ENCODE data around the gene CTNND1. TPM values are rescaled to one million over a fixed set of nuclear protein-coding genes. Genes with fewer than 3 reads are reported as not detected.

CTNND1 gene
- total RNA-seq, 1 donor from 2014 or later: 69.5 TPM

DNA sequence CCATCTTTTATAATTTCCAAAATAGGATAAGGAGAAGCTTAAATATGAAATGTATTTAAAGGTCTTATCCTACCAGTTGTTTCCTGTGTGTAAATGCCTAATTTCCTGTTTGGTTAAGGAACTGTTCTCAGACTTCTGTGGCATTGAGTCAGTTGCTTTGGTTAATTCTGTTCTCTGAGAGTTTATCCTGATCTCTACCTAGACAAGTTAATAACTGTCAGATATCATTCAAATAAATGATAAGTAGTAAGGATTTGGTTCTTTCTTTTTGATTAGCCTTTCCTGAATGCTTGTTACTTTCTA lies 39.5 kb downstream of the CTNND1 start:
- H3K36me3 ChIP-seq: peaks cover 67 to 70% of the 10 kb centered on the region in 2 donors
- no peaks in the 10 kb centered on the region for H3K27me3 ChIP-seq
- H3K4me3 ChIP-seq: no peak overlapping the region
- no peaks in the 10 kb centered on the region for H3K9me3 ChIP-seq
- intact Hi-C loops (cut with DNase I): loop anchor here (2.0 to 10.0 kb wide), 3 partner anchors 38 to 236 kb away; partner anchors contain the start of genes MED19, TMX2 and UBE2L6
- no peak overlapping the region for H3K27ac ChIP-seq
- DNase-seq (ENCODE audit: low spot score in 2 of 2): no peak
- TF ChIP-seq, protein P1, sequence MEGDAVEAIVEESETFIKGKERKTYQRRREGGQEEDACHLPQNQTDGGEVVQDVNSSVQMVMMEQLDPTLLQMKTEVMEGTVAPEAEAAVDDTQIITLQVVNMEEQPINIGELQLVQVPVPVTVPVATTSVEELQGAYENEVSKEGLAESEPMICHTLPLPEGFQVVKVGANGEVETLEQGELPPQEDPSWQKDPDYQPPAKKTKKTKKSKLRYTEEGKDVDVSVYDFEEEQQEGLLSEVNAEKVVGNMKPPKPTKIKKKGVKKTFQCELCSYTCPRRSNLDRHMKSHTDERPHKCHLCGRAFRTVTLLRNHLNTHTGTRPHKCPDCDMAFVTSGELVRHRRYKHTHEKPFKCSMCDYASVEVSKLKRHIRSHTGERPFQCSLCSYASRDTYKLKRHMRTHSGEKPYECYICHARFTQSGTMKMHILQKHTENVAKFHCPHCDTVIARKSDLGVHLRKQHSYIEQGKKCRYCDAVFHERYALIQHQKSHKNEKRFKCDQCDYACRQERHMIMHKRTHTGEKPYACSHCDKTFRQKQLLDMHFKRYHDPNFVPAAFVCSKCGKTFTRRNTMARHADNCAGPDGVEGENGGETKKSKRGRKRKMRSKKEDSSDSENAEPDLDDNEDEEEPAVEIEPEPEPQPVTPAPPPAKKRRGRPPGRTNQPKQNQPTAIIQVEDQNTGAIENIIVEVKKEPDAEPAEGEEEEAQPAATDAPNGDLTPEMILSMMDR (IDR thresholded peaks at IDR 0.05): no peak
- peaks cover 3 to 10% of the 10 kb centered on the region in 2 donors for H3K4me1 ChIP-seq

DNA sequence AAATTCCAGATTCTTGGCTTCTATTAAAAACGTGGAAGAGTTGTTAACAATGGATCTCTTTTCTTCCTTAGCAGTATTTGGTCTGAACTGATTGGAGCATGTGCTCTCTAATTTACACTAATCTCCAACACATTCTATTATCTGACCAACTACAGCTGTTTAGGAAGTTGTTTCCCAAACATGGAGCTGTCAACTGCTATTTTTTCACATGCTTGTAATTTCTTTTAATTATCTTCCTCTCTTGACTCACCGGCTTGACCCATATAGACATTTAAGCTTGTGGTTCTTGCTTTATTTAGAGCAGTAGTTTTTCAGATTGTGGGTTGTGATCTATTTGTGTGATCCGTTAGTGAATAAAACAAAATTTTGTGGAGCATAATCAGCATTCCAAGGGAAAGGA lies 40.8 kb downstream of the CTNND1 start:
- H3K27ac ChIP-seq: no peak overlapping the region
- H3K4me3 ChIP-seq: no peak overlapping the region
- DNase-seq (ENCODE audit: low spot score in 2 of 2): no peak
- no peaks in the 10 kb centered on the region for H3K27me3 ChIP-seq
- no peaks in the 10 kb centered on the region for H3K9me3 ChIP-seq
- peaks cover 68 to 71% of the 10 kb centered on the region in 2 donors for H3K36me3 ChIP-seq
- TF ChIP-seq, protein P1 (IDR thresholded peaks at IDR 0.05): no peak
- H3K4me1 ChIP-seq: peaks cover 3 to 10% of the 10 kb centered on the region in 2 donors
- intact Hi-C loops (cut with DNase I): loop anchor here (10.0 kb wide), 1 partner anchor 238 kb away; the partner anchor contains the start of gene UBE2L6

DNA sequence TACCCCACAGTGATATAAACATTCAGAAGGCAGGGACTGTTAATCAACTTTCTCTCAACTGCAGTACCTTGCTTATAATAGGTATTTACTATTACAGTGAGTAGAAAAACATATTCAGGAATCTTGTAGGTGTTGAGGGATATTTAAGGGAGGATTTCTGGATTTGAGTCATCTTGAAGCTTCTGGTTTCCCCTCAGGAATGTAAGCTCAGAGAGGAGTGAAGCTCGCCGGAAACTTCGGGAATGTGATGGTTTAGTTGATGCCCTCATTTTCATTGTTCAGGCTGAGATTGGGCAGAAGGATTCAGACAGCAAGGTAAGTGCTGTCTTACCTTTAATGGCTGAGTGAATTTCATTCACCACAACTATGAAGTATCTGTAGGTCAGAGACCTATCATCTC lies 42.9 kb downstream of the CTNND1 start:
- H3K27ac ChIP-seq: no peak overlapping the region
- no peak for DNase-seq (ENCODE audit: low spot score in 2 of 2)
- peaks cover 0 to 1% of the 10 kb centered on the region in 2 donors for H3K4me1 ChIP-seq
- H3K9me3 ChIP-seq: no peaks in the 10 kb centered on the region
- intact Hi-C loops (cut with DNase I): loop anchor here (10.0 kb wide), 1 partner anchor 240 kb away; the partner anchor contains the start of gene UBE2L6
- TF ChIP-seq, protein P1 (IDR thresholded peaks at IDR 0.05): no peak
- H3K27me3 ChIP-seq: no peaks in the 10 kb centered on the region
- no peak overlapping the region for H3K4me3 ChIP-seq
- H3K36me3 ChIP-seq: peaks cover 81 to 84% of the 10 kb centered on the region in 2 donors

DNA sequence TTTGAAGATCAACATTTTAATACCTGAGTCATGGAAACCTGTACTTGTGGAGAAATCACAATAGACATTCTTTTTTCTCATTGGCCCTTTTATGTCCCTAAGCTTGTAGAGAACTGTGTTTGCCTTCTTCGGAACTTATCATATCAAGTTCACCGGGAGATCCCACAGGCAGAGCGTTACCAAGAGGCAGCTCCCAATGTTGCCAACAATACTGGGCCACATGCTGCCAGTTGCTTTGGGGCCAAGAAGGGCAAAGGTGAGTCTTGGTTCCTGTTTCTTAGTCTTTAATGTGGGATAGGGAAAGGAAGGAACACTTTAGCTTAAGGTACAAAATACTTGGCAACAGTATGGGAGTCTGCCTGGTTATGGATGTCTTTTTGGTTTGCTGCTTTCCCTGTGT lies 44.2 kb downstream of the CTNND1 start:
- Histone ChIP-seq H3K9me3 (no peaks in the 10 kb centered on the region), H3K4me3 (no peak overlapping the region), H3K27me3 (no peaks in the 10 kb centered on the region), H3K27ac (no peak overlapping the region), H3K4me1 (no peaks in the 10 kb centered on the region), H3K36me3 (peaks cover 94 to 98% of the 10 kb centered on the region in 2 donors)
- no peak for DNase-seq (ENCODE audit: low spot score in 2 of 2)
- intact Hi-C loops (cut with DNase I): loop anchor here (10.0 kb wide), 1 partner anchor 241 kb away; the partner anchor contains the start of gene UBE2L6
- TF ChIP-seq, protein P1 (IDR thresholded peaks at IDR 0.05): no peak

DNA sequence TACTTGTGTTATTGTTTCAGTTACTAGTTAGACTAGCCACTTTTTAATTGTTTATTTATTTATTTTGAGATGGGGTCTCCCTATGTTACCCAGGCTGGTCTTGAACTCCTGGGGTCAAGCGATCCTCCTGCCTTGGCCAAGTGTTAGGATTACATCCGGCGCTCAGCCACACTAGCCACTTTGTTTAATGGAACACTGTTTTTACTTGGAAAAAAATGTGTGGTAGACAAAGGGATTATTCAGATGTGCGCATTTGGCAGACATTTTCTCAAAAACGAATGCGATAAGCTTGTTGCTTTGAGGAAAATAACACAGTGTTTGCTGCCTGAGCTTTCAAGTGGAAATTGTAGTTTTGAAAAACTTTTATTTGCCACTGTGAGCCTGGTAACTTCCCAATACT lies 51.0 kb downstream of the CTNND1 start:
- H3K4me3 ChIP-seq: no peak overlapping the region
- intact Hi-C loops (cut with DNase I): no loop called here
- TF ChIP-seq, protein P1 (IDR thresholded peaks at IDR 0.05): no peak
- no peak for DNase-seq (ENCODE audit: low spot score in 2 of 2)
- no peak overlapping the region for H3K27ac ChIP-seq
- H3K36me3 ChIP-seq: peaks cover 94 to 99% of the 10 kb centered on the region in 2 donors
- H3K9me3 ChIP-seq: no peaks in the 10 kb centered on the region
- no peaks in the 10 kb centered on the region for H3K27me3 ChIP-seq
- H3K4me1 ChIP-seq: no peaks in the 10 kb centered on the region

DNA sequence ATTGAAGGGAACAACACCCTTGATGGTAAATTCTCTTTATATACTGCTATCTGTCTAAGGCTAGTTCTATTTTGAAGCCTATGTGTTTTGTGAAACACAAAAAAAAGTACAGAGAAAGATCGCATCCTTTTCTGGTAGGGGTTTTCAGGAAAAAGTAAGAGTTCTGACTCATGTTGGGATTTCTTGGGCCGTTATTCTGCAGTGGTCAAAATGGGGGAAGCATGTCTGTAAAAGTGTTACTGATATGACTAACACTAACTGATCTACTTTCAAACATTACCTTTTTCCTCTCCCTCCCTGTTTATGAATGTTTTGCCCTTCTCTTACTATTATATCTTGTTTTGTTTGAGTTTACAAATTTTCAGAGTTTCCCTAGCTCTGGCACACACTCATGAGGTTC lies 53.9 kb downstream of the CTNND1 start:
- intact Hi-C loops (cut with DNase I): no loop called here
- peaks cover 72 to 75% of the 10 kb centered on the region in 2 donors for H3K36me3 ChIP-seq
- DNase-seq (ENCODE audit: low spot score in 2 of 2): no peak
- no peaks in the 10 kb centered on the region for H3K4me1 ChIP-seq
- TF ChIP-seq, protein P1 (IDR thresholded peaks at IDR 0.05): no peak
- no peaks in the 10 kb centered on the region for H3K27me3 ChIP-seq
- no peak overlapping the region for H3K4me3 ChIP-seq
- H3K9me3 ChIP-seq: no peaks in the 10 kb centered on the region
- no peak overlapping the region for H3K27ac ChIP-seq
